Hepatocyte (in vitro differentiated cells): ENCODE measurements around the gene COX4I2.

Experiments
- EZH2 ChIP-seq: fragments of 200-600 bp; sonication (generic); IDR thresholded peaks from 2 replicates; pipeline ENCODE4 v1.6.1; 2016; ENCODE audit warnings: antibody characterized with exemption, mild to moderate bottlenecking, borderline replicate concordance
- TF ChIP-seq, protein P1 (sequence below): fragments of 200-600 bp; sonication (generic); IDR thresholded peaks from 2 replicates; pipeline ENCODE4 v1.5.1; 2016; ENCODE audit warnings: antibody characterized with exemption, mild to moderate bottlenecking; ENCODE audit not compliant: poor library complexity

DNA sequence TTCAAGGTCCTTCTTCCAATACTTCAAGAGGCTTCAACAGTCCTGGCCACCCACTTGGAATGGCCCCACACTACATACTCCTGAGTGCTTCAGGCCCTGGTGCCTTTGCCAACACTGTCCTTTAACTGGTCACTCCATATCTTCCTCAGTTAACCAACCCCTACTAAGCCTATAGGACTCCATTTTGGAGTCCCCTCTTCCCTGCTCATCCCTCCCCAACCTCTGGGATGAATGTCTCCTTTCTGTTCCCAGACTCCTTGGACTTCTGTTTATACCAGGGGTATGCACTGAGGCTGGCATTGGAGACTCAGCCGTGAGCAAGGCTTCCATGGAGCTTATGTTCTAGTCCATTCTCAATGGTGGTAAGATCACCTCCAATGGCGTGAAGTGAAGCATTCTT, 33.6 kb downstream of the COX4I2 start:
- TF ChIP-seq, protein P1, sequence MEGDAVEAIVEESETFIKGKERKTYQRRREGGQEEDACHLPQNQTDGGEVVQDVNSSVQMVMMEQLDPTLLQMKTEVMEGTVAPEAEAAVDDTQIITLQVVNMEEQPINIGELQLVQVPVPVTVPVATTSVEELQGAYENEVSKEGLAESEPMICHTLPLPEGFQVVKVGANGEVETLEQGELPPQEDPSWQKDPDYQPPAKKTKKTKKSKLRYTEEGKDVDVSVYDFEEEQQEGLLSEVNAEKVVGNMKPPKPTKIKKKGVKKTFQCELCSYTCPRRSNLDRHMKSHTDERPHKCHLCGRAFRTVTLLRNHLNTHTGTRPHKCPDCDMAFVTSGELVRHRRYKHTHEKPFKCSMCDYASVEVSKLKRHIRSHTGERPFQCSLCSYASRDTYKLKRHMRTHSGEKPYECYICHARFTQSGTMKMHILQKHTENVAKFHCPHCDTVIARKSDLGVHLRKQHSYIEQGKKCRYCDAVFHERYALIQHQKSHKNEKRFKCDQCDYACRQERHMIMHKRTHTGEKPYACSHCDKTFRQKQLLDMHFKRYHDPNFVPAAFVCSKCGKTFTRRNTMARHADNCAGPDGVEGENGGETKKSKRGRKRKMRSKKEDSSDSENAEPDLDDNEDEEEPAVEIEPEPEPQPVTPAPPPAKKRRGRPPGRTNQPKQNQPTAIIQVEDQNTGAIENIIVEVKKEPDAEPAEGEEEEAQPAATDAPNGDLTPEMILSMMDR: no peak
- TF ChIP-seq EZH2: no peak
